ENCODE results near the gene NCAM1.

DNA sequence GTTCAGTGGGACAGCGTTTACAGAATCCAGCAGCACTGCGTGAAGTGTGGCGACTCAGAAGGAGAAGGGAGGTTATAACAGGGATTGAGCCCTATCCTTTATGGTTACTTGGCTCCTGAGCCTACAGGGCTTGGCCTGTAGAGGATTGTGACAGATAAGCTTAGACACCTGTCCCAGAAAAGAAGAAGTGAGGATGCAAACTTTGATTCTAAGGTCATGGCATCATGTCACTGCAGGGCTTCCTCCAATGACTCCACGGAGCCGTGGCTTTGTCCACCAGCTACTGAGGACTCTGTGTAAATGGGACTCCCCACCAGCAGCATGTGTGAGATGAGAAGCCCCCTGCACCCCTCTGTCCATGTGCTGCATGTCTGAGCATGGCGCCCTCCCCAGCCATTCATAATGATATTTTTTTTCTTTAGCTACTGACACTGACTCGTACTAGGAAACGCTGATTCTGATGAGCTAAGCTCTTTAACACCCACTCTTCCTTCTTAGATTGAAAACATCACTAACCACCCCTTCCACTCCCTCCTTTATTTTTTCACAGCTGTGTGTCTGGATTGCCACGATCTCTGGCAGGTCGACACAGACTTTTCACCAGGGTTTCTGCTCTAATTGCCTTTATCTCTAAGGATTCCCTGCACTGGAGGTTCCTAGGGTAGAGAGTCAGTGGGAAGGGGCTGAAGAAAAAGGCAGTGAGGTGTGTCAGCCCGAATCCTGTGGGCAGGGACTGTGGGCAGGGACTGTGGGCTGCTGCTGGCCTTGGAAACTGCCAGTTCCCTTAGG, 287.7 kb downstream of the NCAM1 start:
- no peak for TF ChIP-seq CTCF (IDR thresholded peaks at IDR 0.05)
- no peak for TF ChIP-seq POLR2A (IDR thresholded peaks at IDR 0.05)

All from Peyer's patch (tissue), 4 donors.